HG03460 (cell line): Measurements from ENCODE around the gene UBE2G2.

Source experiments
- ATAC-seq: cut with Tn5 transposase; IDR thresholded peaks from one replicate; pipeline ENCODE4 v1.9.1; 2021; ENCODE audit not compliant: unreplicated experiment

UBE2G2 gene

GRCh38 chr21:44730951-44731579 lies 70.6 kb downstream of the UBE2G2 start:
- ATAC-seq, result no peak

- ATAC-seq, result no peak
Observed at GRCh38 chr21:44730028-44730395, 71.6 kb downstream of the UBE2G2 start.

DNA sequence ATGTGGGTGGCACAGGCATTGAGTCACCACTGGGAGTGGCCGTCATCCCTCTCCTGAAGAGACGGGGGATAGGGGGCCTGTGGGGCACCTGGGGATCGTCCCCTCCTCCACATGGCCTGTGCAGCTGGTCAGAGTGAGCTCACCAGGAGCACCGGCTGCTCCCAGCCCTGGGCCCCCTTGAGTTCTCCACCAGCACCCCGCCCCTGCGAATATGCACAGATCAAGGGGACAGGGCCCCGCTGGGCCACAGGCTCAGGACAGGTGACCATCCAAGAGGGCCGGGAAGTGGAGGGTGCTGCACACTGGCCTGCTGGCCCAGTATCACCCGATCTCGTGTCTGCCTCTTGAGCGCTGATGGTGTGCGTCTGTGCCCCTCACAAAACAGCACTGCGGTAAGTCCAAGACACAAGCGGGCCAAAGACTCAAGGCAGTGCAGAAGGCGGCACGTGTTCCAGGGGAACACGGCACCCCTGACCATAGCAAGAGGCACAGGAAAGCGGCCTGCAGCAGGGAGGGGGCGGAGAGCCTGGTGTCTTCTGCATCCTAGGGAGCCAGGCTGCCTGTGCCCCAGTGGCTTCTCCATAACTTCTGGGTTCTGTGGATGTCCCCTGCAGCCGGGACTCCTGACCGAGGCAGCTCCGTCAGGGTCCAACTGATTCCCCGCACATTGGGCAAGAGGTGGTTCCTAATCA lies 72.1 kb downstream of the UBE2G2 start:
- ATAC-seq, result no peak

GRCh38 chr21:44728716-44729115 lies 72.9 kb downstream of the UBE2G2 start:
- no peak for ATAC-seq

DNA sequence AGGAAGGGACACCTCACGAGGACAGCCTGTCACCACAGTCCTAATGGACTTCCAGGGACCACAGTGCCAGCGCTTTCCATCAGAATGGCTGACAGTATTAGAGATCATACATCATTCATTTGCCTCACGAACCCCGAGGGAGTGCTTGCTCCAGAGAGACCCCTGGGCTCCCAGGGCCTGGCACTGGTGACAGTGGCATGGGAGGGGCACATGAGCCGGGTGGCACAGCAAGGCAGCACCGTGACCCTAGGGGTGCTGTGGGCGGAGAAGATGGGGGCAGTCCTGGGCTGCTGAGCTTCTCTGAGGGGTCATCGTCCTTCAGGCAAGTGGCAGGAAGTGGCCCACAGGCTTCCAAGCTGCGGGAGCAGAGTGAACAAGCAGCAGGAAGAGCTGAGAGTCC lies 73.9 kb downstream of the UBE2G2 start:
- no peak for ATAC-seq

DNA sequence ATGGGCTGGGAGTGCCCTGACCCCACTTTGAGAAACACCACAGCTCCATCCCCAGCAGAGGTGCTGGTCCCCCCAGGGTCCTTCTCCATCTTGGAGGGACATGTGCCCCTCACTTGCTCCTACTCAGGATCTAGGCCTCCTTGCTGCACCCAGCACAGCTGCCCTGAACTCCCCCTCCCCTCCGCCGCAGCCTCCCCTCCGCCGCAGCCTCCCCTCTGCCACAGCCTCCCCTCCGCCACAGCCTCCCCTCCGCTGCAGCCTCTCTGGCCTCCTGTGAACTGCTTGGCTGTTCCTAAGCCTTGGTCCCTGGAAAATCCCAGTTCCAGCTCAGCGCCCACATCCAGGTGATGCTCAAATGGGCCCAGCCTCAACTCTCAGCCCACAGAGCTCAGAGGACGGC lies 74.3 kb downstream of the UBE2G2 start:
- no peak for ATAC-seq

DNA sequence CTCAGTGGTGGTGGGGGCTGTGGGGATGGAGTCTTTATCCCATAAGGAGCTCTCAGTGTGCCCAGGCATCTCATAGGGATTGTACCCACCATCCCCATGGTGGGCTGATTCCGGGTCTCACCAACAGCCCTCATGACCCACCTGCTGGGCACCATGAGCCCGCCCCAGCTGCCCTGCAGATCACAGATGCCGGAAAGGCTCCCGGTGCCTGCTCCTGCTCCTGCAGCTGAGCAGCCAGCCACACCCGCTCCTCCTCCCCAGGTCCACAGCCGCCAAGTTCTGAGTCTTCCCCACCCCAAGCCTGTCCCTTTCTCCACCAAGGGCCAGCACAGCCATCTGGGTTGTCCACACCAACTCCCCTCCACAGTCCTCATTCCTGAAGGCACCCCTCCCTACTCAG lies 74.8 kb downstream of the UBE2G2 start:
- ATAC-seq, result no peak

DNA sequence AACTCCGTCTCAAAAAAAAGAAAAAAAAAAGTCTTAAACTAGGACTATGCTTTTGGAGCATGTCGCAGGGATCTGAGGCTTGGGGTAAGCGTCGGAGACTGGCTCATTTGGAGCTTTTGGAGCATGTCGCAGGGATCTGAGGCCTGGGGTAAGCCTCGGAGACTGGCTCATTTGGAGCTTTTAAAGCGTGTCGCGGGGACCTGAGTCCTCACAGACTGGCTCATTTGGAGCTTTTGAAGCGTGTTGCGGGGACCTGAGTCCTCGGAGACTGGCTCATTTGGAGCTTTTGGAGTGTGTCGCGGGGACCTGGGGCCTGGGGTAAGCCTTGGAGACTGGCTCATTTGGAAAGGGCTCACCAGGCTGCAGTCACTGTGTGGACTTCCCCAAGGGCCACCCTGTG lies 76.7 kb downstream of the UBE2G2 start:
- ATAC-seq, result no peak

DNA sequence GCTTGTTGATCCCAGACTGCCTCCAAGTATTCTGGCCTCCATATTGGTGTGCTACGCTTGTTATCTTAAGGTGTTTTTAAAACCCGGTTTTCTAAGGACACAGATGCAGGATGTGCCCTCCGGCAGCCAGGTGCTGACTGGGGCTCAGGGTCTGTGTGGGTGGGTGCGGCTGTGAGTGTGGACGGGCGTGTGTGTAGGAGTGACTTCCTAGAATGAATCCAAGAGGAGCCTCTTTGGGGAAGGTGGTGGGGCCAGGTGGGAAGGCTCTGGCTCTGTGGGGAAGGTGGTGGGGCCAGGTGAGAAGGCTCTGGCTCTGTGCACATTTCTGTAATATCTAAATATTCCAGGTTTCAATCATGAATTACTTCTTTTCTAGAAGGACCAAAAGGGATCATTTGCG lies 77.4 kb downstream of the UBE2G2 start:
- ATAC-seq, result no peak

GRCh38 chr21:44723177-44724131 lies 78.2 kb downstream of the UBE2G2 start:
- ATAC-seq, result no peak

DNA sequence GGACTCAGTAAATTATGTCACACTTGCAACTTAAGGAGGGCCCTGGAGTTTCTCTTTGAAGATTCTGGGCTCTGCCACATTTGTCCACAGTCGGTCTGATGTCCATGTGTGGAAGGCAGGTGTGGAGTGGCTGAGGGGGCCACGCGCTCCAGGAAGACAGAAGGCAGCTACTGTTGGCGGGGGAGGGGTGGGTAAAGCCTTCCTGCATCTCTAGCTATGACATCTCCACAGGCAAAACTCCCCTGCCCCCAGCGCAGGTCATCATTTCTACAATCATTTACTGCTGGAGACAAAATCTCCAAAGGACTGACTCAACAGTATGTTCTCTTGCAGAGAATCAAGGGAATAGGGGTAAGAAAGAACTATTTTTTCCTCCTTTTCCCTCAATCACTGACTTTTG lies 78.9 kb downstream of the UBE2G2 start:
- no peak for ATAC-seq

DNA sequence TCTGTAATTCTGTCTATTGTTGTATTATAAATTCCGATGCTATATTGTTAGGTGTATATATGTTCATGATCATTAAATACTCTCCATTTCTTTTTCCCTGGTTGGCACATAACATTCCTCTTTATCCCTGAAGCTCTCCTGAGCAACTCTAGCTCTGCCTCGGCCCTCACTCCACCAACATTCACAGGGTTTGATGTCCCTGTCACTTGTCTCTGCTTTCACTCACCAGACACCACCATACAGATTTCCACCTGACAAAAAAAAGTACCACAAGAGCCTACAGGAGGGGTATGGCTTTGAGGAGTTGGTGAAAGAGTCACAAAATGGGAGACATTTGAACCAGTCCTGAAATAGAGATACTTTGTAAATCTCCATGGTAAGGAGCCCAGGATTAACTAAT lies 81.5 kb downstream of the UBE2G2 start:
- ATAC-seq, result no peak
